ENCODE measurements around the gene CCNL1.

The CCNL1 gene

GRCh38 chr3:157145606-157146322 lies 14.2 kb downstream of the CCNL1 start:
- DNase-seq (ENCODE audit: low spot score), result no peak

- DNase-seq (ENCODE audit: low spot score), result no peak
Observed at GRCh38 chr3:157142315-157142714, 17.6 kb downstream of the CCNL1 start.

GRCh38 chr3:157139938-157140534 lies 19.9 kb downstream of the CCNL1 start:
- DNase-seq (ENCODE audit: low spot score), result no peak

GRCh38 chr3:157136647-157137387 lies 23.1 kb downstream of the CCNL1 start:
- DNase-seq (ENCODE audit: low spot score), result no peak

- DNase-seq (ENCODE audit: low spot score), result no peak
Observed at GRCh38 chr3:157135671-157136396, 24.1 kb downstream of the CCNL1 start.

- no peak for DNase-seq (ENCODE audit: low spot score)
Observed at GRCh38 chr3:157134620-157135191, 25.2 kb downstream of the CCNL1 start.

- no peak for DNase-seq (ENCODE audit: low spot score)
Observed at GRCh38 chr3:157133434-157134320, 26.3 kb downstream of the CCNL1 start.

GRCh38 chr3:157132936-157133335 lies 27.0 kb downstream of the CCNL1 start:
- DNase-seq (ENCODE audit: low spot score), result no peak

GRCh38 chr3:157132341-157132740 lies 27.6 kb downstream of the CCNL1 start:
- DNase-seq (ENCODE audit: low spot score), result no peak

- peak; percentile 45 for DNase-seq (ENCODE audit: low spot score)
Observed at GRCh38 chr3:157131861-157132260, 28.1 kb downstream of the CCNL1 start.

- DNase-seq (ENCODE audit: low spot score), result peak; percentile 68
Observed at GRCh38 chr3:157130467-157131251, 29.3 kb downstream of the CCNL1 start.

- DNase-seq (ENCODE audit: low spot score), result no peak
Observed at GRCh38 chr3:157129803-157130466, 30.0 kb downstream of the CCNL1 start.

- no peak for DNase-seq (ENCODE audit: low spot score)
Observed at GRCh38 chr3:157128771-157129681, 30.9 kb downstream of the CCNL1 start.

- DNase-seq (ENCODE audit: low spot score), result peak; percentile 55
Observed at GRCh38 chr3:157127831-157128767, 31.8 kb downstream of the CCNL1 start.

GRCh38 chr3:157127268-157127667 lies 32.7 kb downstream of the CCNL1 start:
- no peak for DNase-seq (ENCODE audit: low spot score)

- DNase-seq (ENCODE audit: low spot score), result no peak
Observed at GRCh38 chr3:157126365-157126764, 33.6 kb downstream of the CCNL1 start.

GRCh38 chr3:157125101-157125500 lies 34.8 kb downstream of the CCNL1 start:
- no peak for DNase-seq (ENCODE audit: low spot score)
